Measurements from ENCODE around the gene WNT8A. TPM values are rescaled to one million over a fixed set of nuclear protein-coding genes. Genes with fewer than 3 reads are reported as not detected.

Gene WNT8A
- total RNA-seq, 4 donors from 2014 or later = not detected

- H3K27ac ChIP-seq = no peak overlapping the region
- TF ChIP-seq EP300 (IDR thresholded peaks at IDR 0.05) = no peak
- peaks cover 3% of the 10 kb centered on the region for H3K27me3 ChIP-seq
- H3K4me1 ChIP-seq = no peaks in the 10 kb centered on the region
- H3K9me3 ChIP-seq = no peaks in the 10 kb centered on the region
- DNase-seq (ENCODE audit: low spot score in 2 of 2) = no peak
- 46% methylated on average over 1 of the region's 1 CpG for WGBS
- H3K4me3 ChIP-seq = no peak overlapping the region
- H3K36me3 ChIP-seq = no peaks in the 10 kb centered on the region
These were observed 9.2 kb downstream of the WNT8A start for GRCh38 chr5:138093036-138093435.

- 55% methylated on average over 4 of the region's 4 CpGs for WGBS
- TF ChIP-seq CTCF (IDR thresholded peaks at IDR 0.05) = no peak
- no peak for TF ChIP-seq EP300 (IDR thresholded peaks at IDR 0.05)
- TF ChIP-seq POLR2AphosphoS5 (IDR thresholded peaks at IDR 0.05) = no peak
- TF ChIP-seq POLR2A (IDR thresholded peaks at IDR 0.05) = no peak
- Histone ChIP-seq H3K9me3 (no peaks in the 10 kb centered on the region), H3K27ac (no peak overlapping the region), H3K36me3 (no peaks in the 10 kb centered on the region), H3K4me3 (no peak overlapping the region), H3K4me1 (no peaks in the 10 kb centered on the region), H3K27me3 (peaks cover 3% of the 10 kb centered on the region)
- no peak for DNase-seq (ENCODE audit: low spot score in 2 of 2)
These were observed 11.5 kb downstream of the WNT8A start for GRCh38 chr5:138095100-138095907.

GRCh38 chr5:138096363-138096762, 12.5 kb downstream of the WNT8A start:
- H3K27ac ChIP-seq = no peak overlapping the region
- no peaks in the 10 kb centered on the region for H3K27me3 ChIP-seq
- WGBS = 75% methylated on average over 2 of the region's 2 CpGs
- no peak overlapping the region for H3K4me3 ChIP-seq
- no peaks in the 10 kb centered on the region for H3K4me1 ChIP-seq
- TF ChIP-seq EP300 (IDR thresholded peaks at IDR 0.05) (no peak), POLR2AphosphoS5 (IDR thresholded peaks at IDR 0.05) (no peak), CTCF (IDR thresholded peaks at IDR 0.05) (no peak), POLR2A (IDR thresholded peaks at IDR 0.05) (no peak)
- H3K9me3 ChIP-seq = no peaks in the 10 kb centered on the region
- H3K36me3 ChIP-seq = no peaks in the 10 kb centered on the region
- no peak for DNase-seq (ENCODE audit: low spot score in 2 of 2)

- DNase-seq (ENCODE audit: low spot score in 2 of 2) = no peak
- Histone ChIP-seq H3K4me1 (no peaks in the 10 kb centered on the region), H3K36me3 (no peaks in the 10 kb centered on the region), H3K27ac (no peak overlapping the region), H3K9me3 (no peaks in the 10 kb centered on the region), H3K4me3 (no peak overlapping the region), H3K27me3 (no peaks in the 10 kb centered on the region)
- 93% methylated on average over 11 of the region's 11 CpGs for WGBS
- TF ChIP-seq POLR2AphosphoS5 (IDR thresholded peaks at IDR 0.05) (no peak), POLR2A (IDR thresholded peaks at IDR 0.05) (no peak), EP300 (IDR thresholded peaks at IDR 0.05) (no peak), CTCF (IDR thresholded peaks at IDR 0.05) (no peak)
These were observed 13.4 kb downstream of the WNT8A start for GRCh38 chr5:138096997-138097828.

GRCh38 chr5:138102454-138103318, 18.9 kb downstream of the WNT8A start:
- TF ChIP-seq POLR2AphosphoS5 (IDR thresholded peaks at IDR 0.05) = no peak
- TF ChIP-seq POLR2A (IDR thresholded peaks at IDR 0.05) = no peak
- TF ChIP-seq EP300 (IDR thresholded peaks at IDR 0.05) = no peak
- TF ChIP-seq CTCF (IDR thresholded peaks at IDR 0.05) = no peak
- no peaks in the 10 kb centered on the region for H3K27me3 ChIP-seq
- WGBS = 52% methylated on average over 7 of the region's 7 CpGs
- H3K4me3 ChIP-seq = no peak overlapping the region
- no peaks in the 10 kb centered on the region for H3K36me3 ChIP-seq
- no peaks in the 10 kb centered on the region for H3K4me1 ChIP-seq
- no peak overlapping the region for H3K27ac ChIP-seq
- no peak for DNase-seq (ENCODE audit: low spot score in 2 of 2)
- H3K9me3 ChIP-seq = no peaks in the 10 kb centered on the region

Data from suprapubic skin (tissue), 4 donors.